Heart right ventricle (tissue), 16 donors: ENCODE results near the gene TMBIM6. TPM values are rescaled to one million over a fixed set of nuclear protein-coding genes. Genes with fewer than 3 reads are reported as not detected.

Experiments used
- ATAC-seq, 8 donors: fragments of 200-7000 bp; cut with Tn5 transposase; one replicate each; pipeline ENCODE4 v1.9.1; 2020; ENCODE audit warnings: mild to moderate bottlenecking in 8 of 8, moderate library complexity in 8 of 8, moderate number of reproducible peaks in 1 of 8
- DNase-seq, 2 donors: peaks; one replicate each; pipeline ENCODE4 v3.0.0-alpha.2; 2020
- H3K27ac ChIP-seq, 10 donors: fragments of 200-600 bp; sonication (generic) in 2 of 10; one replicate each; pipeline versions ENCODE4 v1.5.0 to v1.8.0; 2020 to 2022; ENCODE audit warnings: mild to moderate bottlenecking in 3 of 10
- H3K27me3 ChIP-seq, 7 donors: fragments of 200-600 bp; one replicate each; pipeline ENCODE4 v1.8.0; 2021 to 2022; ENCODE audit warnings: mild to moderate bottlenecking in 2 of 7
- H3K36me3 ChIP-seq, 9 donors: fragments of 200-600 bp; sonication (generic) in 1 of 9; one replicate each; pipeline versions ENCODE4 v1.5.0 to v1.8.0; 2020 to 2022; ENCODE audit warnings: mild to moderate bottlenecking in 2 of 9
- H3K4me1 ChIP-seq, 9 donors: fragments of 200-600 bp; sonication (generic) in 1 of 9; one replicate each; pipeline versions ENCODE4 v1.5.0 to v1.8.0; 2020 to 2022; ENCODE audit warnings: mild to moderate bottlenecking in 4 of 9
- H3K4me3 ChIP-seq, 10 donors: fragments of 200-600 bp; sonication (generic) in 2 of 10; one replicate each; pipeline versions ENCODE4 v1.5.0 to v1.8.0; 2020 to 2022; ENCODE audit warnings: mild to moderate bottlenecking in 7 of 10, moderate library complexity in 2 of 10
- H3K9me3 ChIP-seq, 11 donors: fragments of 200-600 bp in 10 of 11; sonication (generic) in 2 of 11; one replicate each; pipeline versions ENCODE4 v1.5.0 to v1.8.0; 2013 to 2022; ENCODE audit warnings: mild to moderate bottlenecking in 2 of 11, control low read depth in 1 of 11, moderate library complexity in 1 of 11
- CTCF ChIP-seq, 9 donors: fragments of 200-600 bp; sonication (generic) in 2 of 9; IDR thresholded peaks; one replicate each; pipeline versions ENCODE4 v1.5.0 to v1.8.0; 2021 to 2022; ENCODE audit warnings: antibody characterized with exemption in 9 of 9, mild to moderate bottlenecking in 5 of 9, moderate library complexity in 1 of 9
- WGBS, 2 donors: extraction: QIAGEN DNeasy Blood & Tissue Kit; methylation state at CpG; one replicate each; pipeline ENCODE4 v1.1.7; 2013; ENCODE audit warnings: inconsistent platforms in 1 of 2; 5-methylcytosine and 5-hydroxymethylcytosine counted together
- intact Hi-C, 10 donors: fragments of 100-400 bp; cut with DNase I; formaldehyde crosslinking; loops; one replicate each; pipeline versions ENCODE4 v1.11.1 to v1.14.2; 2022
- polyA plus RNA-seq, 2 donors: library from polyadenylated mRNA; stranded (reverse); fragments of 200-250 nt; gene quantifications; one replicate each; pipeline ENCODE4 v1.2.3, GENCODE V29; 2013
- total RNA-seq, 10 donors: library from RNA; stranded (reverse); fragmentation: NEBNext Ultra II Directional in 3 of 10; extraction: Animal tissue kit (Norgen Biotek cat#: 25700) in 3 of 10; gene quantifications; one replicate each; pipeline versions ENCODE4 v1.2.1 to v1.2.4, GENCODE V29; 2021 to 2023
- donor health status: Arrhythmogenic right ventricular cardiomyopathy.
- donor health status: ischemic (EF 13 %, LVEDD 7.1; RV severe dilation, severe dysfunction).
- donor health status: healthy with polysubstance abuse.
- donor health status: DM: no; HTN: yes; CAD: no.
- donor health status: DM: no; HTN: no; CAD: no.
- donor health status: ischemic (EF 25% LVEDD 6.9; RV normal size, moderate dysfunction).
- donor health status: ischemic (EF 25% LVEDD 5.7; RV mildly dilated, moderate dysfunction).
- donor health status: healthy.
- donor health status: DM: yes; HTN: yes; CAD: no.
- donor health status: Ischemic cardiomyopathy.
- donor health status: ischemic (EF 35%, LVEDD 5.7; RV mildly dilated, moderate dysfunction).
- donor health status: nonischemic (EF 11% LVEDD 7.7; RV severe dilation, severe dysfunction).
- donor health status: DM: yes; HTN: yes; CAD: no.
- donor health status: PGD.
- donor health status: ischemic (EF 29% LVEDD 5.4; RV normal size, mild dysfunction).
- donor health status: nonischemic (EF 23%, LVEDD 6.1; RV moderate dilation, normal function).

The TMBIM6 gene
- total and polyA plus RNA-seq, 12 donors: 110 to 322 (median 202) TPM

- H3K36me3 ChIP-seq: peaks cover 0 to 21% (median 0%) of the 10 kb centered on the region in 9 donors
- DNase-seq: no peak
- H3K4me3 ChIP-seq: no peak overlapping the region
- H3K4me1 ChIP-seq: peaks cover 32 to 71% (median 52%) of the 10 kb centered on the region in 9 donors
- 80 to 86% methylated on average over 5 of the region's 5 CpGs for WGBS, 2 donors
- peak overlapping the region in 4 of 10 donors; percentile 7 to 88 (median 83) for H3K27ac ChIP-seq
- H3K9me3 ChIP-seq: no peaks in the 10 kb centered on the region
- no peak for ATAC-seq
- no peaks in the 10 kb centered on the region for H3K27me3 ChIP-seq
- intact Hi-C loops: no loop called here
- TF ChIP-seq CTCF (IDR thresholded peaks at IDR 0.05): no peak
Observed at GRCh38 chr12:49811136-49811535, 69.8 kb downstream of the TMBIM6 start.

- no peak for TF ChIP-seq CTCF (IDR thresholded peaks at IDR 0.05)
- 75 to 76% methylated on average over 4 of the region's 4 CpGs for WGBS, 2 donors
- no peaks in the 10 kb centered on the region for H3K27me3 ChIP-seq
Observed at GRCh38 chr12:49811961-49812401, 70.6 kb downstream of the TMBIM6 start.

GRCh38 chr12:49813131-49813530 lies 71.8 kb downstream of the TMBIM6 start:
- Histone ChIP-seq H3K36me3 (peaks cover 0 to 18% (median 0%) of the 10 kb centered on the region in 9 donors), H3K27me3 (no peaks in the 10 kb centered on the region), H3K4me1 (peaks cover 24 to 54% (median 40%) of the 10 kb centered on the region in 9 donors), H3K4me3 (no peak overlapping the region), H3K9me3 (no peaks in the 10 kb centered on the region), H3K27ac (no peak overlapping the region)
- intact Hi-C loops: no loop called here
- no peak for TF ChIP-seq CTCF (IDR thresholded peaks at IDR 0.05)
- 94% methylated on average over 1 of the region's 1 CpG for WGBS, 2 donors
- DNase-seq (no peak), ATAC-seq (no peak)

More at GRCh38 chr12:49811961-49812401, 70.6 kb downstream of the TMBIM6 start:
- no peak for ATAC-seq
- intact Hi-C loops: no loop called here
- H3K9me3 ChIP-seq: no peaks in the 10 kb centered on the region
- no peak overlapping the region for H3K4me3 ChIP-seq
- H3K36me3 ChIP-seq: peaks cover 0 to 18% (median 0%) of the 10 kb centered on the region in 9 donors
- no peak overlapping the region for H3K27ac ChIP-seq
- peaks cover 28 to 64% (median 49%) of the 10 kb centered on the region in 9 donors for H3K4me1 ChIP-seq
- no peak for DNase-seq

Other genes with a start within 250 kb of the TMBIM6 start
- gene KCNH3, start 202.5 kb upstream of the TMBIM6 start, total RNA-seq: 1 to 10 TPM in 1 of 10 donors, under 1 TPM in 9; 0.16 to 1.2 (median 0.26) TPM
- gene KCNH3, start 202.5 kb upstream of the TMBIM6 start, polyA plus RNA-seq: 1 to 10 TPM in 1 of 2 donors, under 1 TPM in 1; 0.17 to 2.0 TPM
- 100 to 1,000 TPM in 1 of 10 donors, 10 to 100 TPM in 9; 72.6 to 118 (median 82.2) TPM for gene MCRS1, start 173.4 kb upstream of the TMBIM6 start, total RNA-seq
- gene MCRS1, start 173.4 kb upstream of the TMBIM6 start, polyA plus RNA-seq: 10 to 100 TPM; 73.3 to 94.7 TPM
- gene FAM186B, start 135.9 kb upstream of the TMBIM6 start, total RNA-seq: 1 to 10 TPM in 2 of 10 donors, under 1 TPM in 8; 0.25 to 1.5 (median 0.78) TPM
- under 1 TPM; 0.04 to 0.22 TPM for gene FAM186B, start 135.9 kb upstream of the TMBIM6 start, polyA plus RNA-seq
- 10 to 100 TPM; 16.8 to 26.2 (median 21.6) TPM for gene PRPF40B, start 118.0 kb upstream of the TMBIM6 start, total RNA-seq
- gene PRPF40B, start 118.0 kb upstream of the TMBIM6 start, polyA plus RNA-seq: 10 to 100 TPM; 13.4 to 37.5 TPM
- gene FMNL3, start 34.2 kb upstream of the TMBIM6 start, total RNA-seq: 10 to 100 TPM; 10.1 to 19.6 (median 12.0) TPM
- gene FMNL3, start 34.2 kb upstream of the TMBIM6 start, polyA plus RNA-seq: 10 to 100 TPM in 1 of 2 donors, 1 to 10 TPM in 1; 5.7 to 10.9 TPM
- gene NCKAP5L, start 86.9 kb downstream of the TMBIM6 start, total RNA-seq: 10 to 100 TPM; 17.3 to 32.1 (median 23.7) TPM
- gene NCKAP5L, start 86.9 kb downstream of the TMBIM6 start, polyA plus RNA-seq: 10 to 100 TPM; 11.6 to 44.6 TPM
- gene BCDIN3D, start 101.5 kb downstream of the TMBIM6 start, total RNA-seq: 1 to 10 TPM; 1.1 to 3.9 (median 2.4) TPM
- 1 to 10 TPM; 2.0 TPM for gene BCDIN3D, start 101.5 kb downstream of the TMBIM6 start, polyA plus RNA-seq
- gene FAIM2, start 162.3 kb downstream of the TMBIM6 start, total RNA-seq: 10 to 100 TPM in 1 of 10 donors, 1 to 10 TPM in 9; 1.2 to 11.3 (median 3.2) TPM
- 10 to 100 TPM in 1 of 2 donors, 1 to 10 TPM in 1; 7.8 to 15.0 TPM for gene FAIM2, start 162.3 kb downstream of the TMBIM6 start, polyA plus RNA-seq
- not detected for gene AQP2, start 209.2 kb downstream of the TMBIM6 start, total RNA-seq
- gene AQP2, start 209.2 kb downstream of the TMBIM6 start, polyA plus RNA-seq: under 1 TPM in 1 of 2 donors, not detected in 1; 0.04 TPM
- gene AQP5, start 220.3 kb downstream of the TMBIM6 start, total RNA-seq: 1 to 10 TPM in 1 of 10 donors, under 1 TPM in 5, not detected in 4; 0.16 to 1.0 (median 0.48) TPM
- gene AQP5, start 220.3 kb downstream of the TMBIM6 start, polyA plus RNA-seq: 1 to 10 TPM; 1.1 to 2.6 TPM
- not detected for gene AQP6, start 231.4 kb downstream of the TMBIM6 start, total RNA-seq
- gene AQP6, start 231.4 kb downstream of the TMBIM6 start, polyA plus RNA-seq: under 1 TPM; 0.06 to 0.15 TPM